Ishikawa (cell line): Measurements from ENCODE around the gene STK25.

Source experiments
- CEBPB ChIP-seq: IDR thresholded peaks from 2 replicates; pipeline ENCODE4 v1.6.1; 2012
- CREB1 ChIP-seq: IDR thresholded peaks from 2 replicates; pipeline ENCODE4 v1.6.1; 2012; ENCODE audit warnings: low read depth
- EP300 ChIP-seq: IDR thresholded peaks from 2 replicates; pipeline ENCODE4 v1.6.1; 2012; ENCODE audit warnings: borderline replicate concordance
- NFIC ChIP-seq: IDR thresholded peaks from 2 replicates; pipeline ENCODE4 v1.6.1; 2012
- RAD21 ChIP-seq: IDR thresholded peaks from 2 replicates; pipeline ENCODE4 v1.6.1; 2012; ENCODE audit warnings: low read depth
- TAF1 ChIP-seq: IDR thresholded peaks from 2 replicates; pipeline ENCODE4 v1.6.1; 2012; ENCODE audit warnings: low read depth, mild to moderate bottlenecking
- TCF12 ChIP-seq: IDR thresholded peaks from 2 replicates; pipeline ENCODE4 v1.6.1; 2012; ENCODE audit warnings: low read depth
- TEAD4 ChIP-seq: IDR thresholded peaks from 2 replicates; pipeline ENCODE4 v1.6.1; 2012
- YY1 ChIP-seq: IDR thresholded peaks from 2 replicates; pipeline ENCODE4 v1.6.1; 2012; ENCODE audit warnings: low read depth
- ZBTB7A ChIP-seq: IDR thresholded peaks from 2 replicates; pipeline ENCODE4 v1.6.1; 2012; ENCODE audit warnings: low read depth
- TF ChIP-seq, protein P1 (sequence below): IDR thresholded peaks from 2 replicates; pipeline ENCODE4 v1.6.1; 2012
- TF ChIP-seq, protein P2 (sequence below): IDR thresholded peaks from 2 replicates; pipeline ENCODE4 v1.6.1; 2012; ENCODE audit warnings: low read depth, mild to moderate bottlenecking

DNA sequence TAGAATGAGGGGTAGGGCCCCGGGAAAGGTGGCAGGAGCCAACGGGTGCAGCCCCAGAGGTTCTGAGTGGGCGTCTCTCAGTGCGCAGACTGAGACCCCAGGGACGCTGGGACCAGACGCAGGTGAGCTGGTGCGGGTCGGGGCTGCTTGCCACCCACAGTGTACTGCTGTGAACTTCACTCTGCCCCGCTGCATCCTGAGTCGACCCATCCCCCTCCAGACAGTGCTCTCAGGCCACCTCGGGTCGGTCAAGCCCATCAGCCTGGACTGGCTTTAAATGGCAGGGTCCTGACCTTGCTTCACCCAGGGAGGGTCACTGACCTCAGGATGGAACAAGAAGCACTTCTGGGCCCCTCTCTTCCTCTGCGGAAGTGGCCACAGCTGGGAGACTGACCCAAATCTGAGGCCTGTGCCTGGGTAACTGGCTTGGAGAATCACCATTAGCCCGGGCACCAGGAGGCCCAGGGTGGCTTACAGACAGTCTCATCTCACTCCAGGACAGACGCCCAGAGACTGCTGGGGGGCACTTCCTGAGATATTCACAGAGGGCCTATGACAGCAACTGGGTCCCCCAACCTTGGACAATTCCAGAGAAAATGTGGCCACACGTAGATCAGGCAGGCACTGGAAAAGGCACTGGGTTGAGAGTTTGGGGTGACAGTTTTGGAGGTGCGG lies 26.5 kb upstream of the STK25 start:
- TF ChIP-seq, protein P1, sequence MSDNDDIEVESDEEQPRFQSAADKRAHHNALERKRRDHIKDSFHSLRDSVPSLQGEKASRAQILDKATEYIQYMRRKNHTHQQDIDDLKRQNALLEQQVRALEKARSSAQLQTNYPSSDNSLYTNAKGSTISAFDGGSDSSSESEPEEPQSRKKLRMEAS, result no peak
- TF ChIP-seq TAF1, result no peak
- no peak for TF ChIP-seq RAD21
- no peak for TF ChIP-seq EP300
- no peak for TF ChIP-seq YY1
- no peak for TF ChIP-seq CREB1
- TF ChIP-seq, protein P2, sequence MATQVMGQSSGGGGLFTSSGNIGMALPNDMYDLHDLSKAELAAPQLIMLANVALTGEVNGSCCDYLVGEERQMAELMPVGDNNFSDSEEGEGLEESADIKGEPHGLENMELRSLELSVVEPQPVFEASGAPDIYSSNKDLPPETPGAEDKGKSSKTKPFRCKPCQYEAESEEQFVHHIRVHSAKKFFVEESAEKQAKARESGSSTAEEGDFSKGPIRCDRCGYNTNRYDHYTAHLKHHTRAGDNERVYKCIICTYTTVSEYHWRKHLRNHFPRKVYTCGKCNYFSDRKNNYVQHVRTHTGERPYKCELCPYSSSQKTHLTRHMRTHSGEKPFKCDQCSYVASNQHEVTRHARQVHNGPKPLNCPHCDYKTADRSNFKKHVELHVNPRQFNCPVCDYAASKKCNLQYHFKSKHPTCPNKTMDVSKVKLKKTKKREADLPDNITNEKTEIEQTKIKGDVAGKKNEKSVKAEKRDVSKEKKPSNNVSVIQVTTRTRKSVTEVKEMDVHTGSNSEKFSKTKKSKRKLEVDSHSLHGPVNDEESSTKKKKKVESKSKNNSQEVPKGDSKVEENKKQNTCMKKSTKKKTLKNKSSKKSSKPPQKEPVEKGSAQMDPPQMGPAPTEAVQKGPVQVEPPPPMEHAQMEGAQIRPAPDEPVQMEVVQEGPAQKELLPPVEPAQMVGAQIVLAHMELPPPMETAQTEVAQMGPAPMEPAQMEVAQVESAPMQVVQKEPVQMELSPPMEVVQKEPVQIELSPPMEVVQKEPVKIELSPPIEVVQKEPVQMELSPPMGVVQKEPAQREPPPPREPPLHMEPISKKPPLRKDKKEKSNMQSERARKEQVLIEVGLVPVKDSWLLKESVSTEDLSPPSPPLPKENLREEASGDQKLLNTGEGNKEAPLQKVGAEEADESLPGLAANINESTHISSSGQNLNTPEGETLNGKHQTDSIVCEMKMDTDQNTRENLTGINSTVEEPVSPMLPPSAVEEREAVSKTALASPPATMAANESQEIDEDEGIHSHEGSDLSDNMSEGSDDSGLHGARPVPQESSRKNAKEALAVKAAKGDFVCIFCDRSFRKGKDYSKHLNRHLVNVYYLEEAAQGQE, result no peak
- TF ChIP-seq TEAD4, result no peak
- TF ChIP-seq TCF12, result no peak
- TF ChIP-seq NFIC, result no peak
- no peak for TF ChIP-seq CEBPB
- TF ChIP-seq ZBTB7A, result no peak
